A549 (cell line): ENCODE measurements around the gene TMPRSS6. TPM values are rescaled to one million over a fixed set of nuclear protein-coding genes. Genes with fewer than 3 reads are reported as not detected.
A peak's percentile ranks its signal among the peaks of the same experiment; 100 is the strongest.

ENCODE experiments used
- ATAC-seq, 2 experiments: fragments of 200-7000 bp in 1 of 2; fragments of >200 bp in 1 of 2; cut with Nextera tagmentation in 1 of 2; cut with Tn5 transposase in 1 of 2; 3 replicates each; pipeline versions ENCODE4 v1.8.0 to v1.9.1; 2018 to 2020; ENCODE audit warnings: mild to moderate bottlenecking in 1 of 2, moderate library complexity in 1 of 2
- CTCF ChIA-PET: fragments of 300-600 bp; sonication (Branson Sonifier 250); formaldehyde crosslinking; extraction: SDS; loops from one replicate; lab custom pipeline; 2021; ENCODE audit warnings: antibody characterized with exemption, inconsistent platforms; lab: Yijun Ruan, JAX
- POLR2A ChIA-PET: fragments of 350-600 bp; formaldehyde crosslinking; extraction: SDS; loops from one replicate; lab custom pipeline; 2021; ENCODE audit warnings: antibody characterized with exemption, inconsistent platforms; lab: Yijun Ruan, JAX
- DNase-seq, 2 experiments: peaks; one replicate each; pipeline versions ENCODE4 v3.0.0 to v3.0.0-alpha.2; 2011 to 2016; ENCODE audit warnings: low read depth in 1 of 2, low spot score in 1 of 2
- FAIRE-seq: peaks from 2 replicates; lab custom pipeline; 2011; peaks lifted over from hg19 to GRCh38; lab: Jason Lieb, UNC
- H3K27ac ChIP-seq, 2 experiments: fragments of >200 bp; sonication (Bioruptor Twin); formaldehyde crosslinking; 3 replicates each; pipeline ENCODE4 v1.5.1; 2016 to 2017
- H3K4me1 ChIP-seq: fragments of >200 bp; sonication (Bioruptor Twin); formaldehyde crosslinking; 3 replicates; pipeline ENCODE4 v1.6.1; 2016
- H3K4me2 ChIP-seq: fragments of >200 bp; sonication (Bioruptor Twin); formaldehyde crosslinking; 3 replicates; pipeline ENCODE4 v1.6.1; 2016
- H3K4me3 ChIP-seq: fragments of >200 bp; sonication (Bioruptor Twin); formaldehyde crosslinking; 3 replicates; pipeline ENCODE4 v1.5.1; 2016
- H3K9me3 ChIP-seq: fragments of >200 bp; sonication (Bioruptor Twin); formaldehyde crosslinking; 3 replicates; pipeline ENCODE4 v1.6.1; 2016
- BHLHE40 ChIP-seq: IDR thresholded peaks from 2 replicates; pipeline ENCODE4 v1.6.1; 2012; ENCODE audit warnings: low read depth, low read length, inconsistent platforms
- EHMT2 ChIP-seq: fragments of 200-600 bp; sonication (generic); IDR thresholded peaks from 2 replicates; pipeline ENCODE4 v1.6.1; 2016; ENCODE audit warnings: antibody characterized with exemption, low read depth, mild to moderate bottlenecking, moderate library complexity
- FOSB ChIP-seq: fragments of 250-450 bp; sonication (Bioruptor Pico); IDR thresholded peaks from 2 replicates; pipeline ENCODE4 v1.5.0; 2020; ENCODE audit warnings: mild to moderate bottlenecking, moderate library complexity
- FOSL2 ChIP-seq, 2 experiments: fragments of 450-650 bp in 1 of 2; fragments of >200 bp in 1 of 2; sonication (Bioruptor Twin) in 1 of 2; formaldehyde crosslinking; IDR thresholded peaks; 2 replicates each; pipeline versions ENCODE4 v1.5.0 to v1.6.1; 2016 to 2020; ENCODE audit warnings: mild to moderate bottlenecking in 1 of 2, moderate library complexity in 1 of 2
- FOXS1 ChIP-seq: fragments of 250-450 bp; sonication (Bioruptor Pico); IDR thresholded peaks from 2 replicates; pipeline ENCODE4 v1.5.0; 2020; ENCODE audit warnings: mild to moderate bottlenecking, moderate library complexity
- HDAC2 ChIP-seq: fragments of 200-600 bp; sonication (generic); IDR thresholded peaks from 2 replicates; pipeline ENCODE4 v1.6.1; 2016
- HEYL ChIP-seq: fragments of 250-450 bp; sonication (Bioruptor Pico); IDR thresholded peaks from 2 replicates; pipeline ENCODE4 v1.8.0; 2021; ENCODE audit warnings: mild to moderate bottlenecking, moderate library complexity
- KDM1A ChIP-seq: fragments of 200-600 bp; sonication (generic); IDR thresholded peaks from 2 replicates; pipeline ENCODE4 v1.6.1; 2016; ENCODE audit warnings: low read depth, mild to moderate bottlenecking
- MAFK ChIP-seq: fragments of 450-650 bp; IDR thresholded peaks from 2 replicates; pipeline ENCODE4 v1.6.1; 2014; ENCODE audit not compliant: partially characterized antibody
- MYC ChIP-seq: IDR thresholded peaks from 2 replicates; pipeline ENCODE4 v1.6.1; 2012; ENCODE audit warnings: mild to moderate bottlenecking, inconsistent platforms, low read length, improper control_type of control experiment, borderline replicate concordance
- NPAS2 ChIP-seq: fragments of 250-450 bp; sonication (Bioruptor Pico); IDR thresholded peaks from 2 replicates; pipeline ENCODE4 v1.8.0; 2022; ENCODE audit warnings: mild to moderate bottlenecking, moderate library complexity, borderline replicate concordance
- PBX3 ChIP-seq: IDR thresholded peaks from 2 replicates; pipeline ENCODE4 v1.6.1; 2012
- POLR2A ChIP-seq: IDR thresholded peaks from 2 replicates; pipeline ENCODE4 v1.6.1; 2012; ENCODE audit warnings: mild to moderate bottlenecking, low read length
- POLR2AphosphoS2 ChIP-seq: conservative IDR thresholded peaks from 2 replicates; pipeline ENCODE4 v1.6.1; 2012; ENCODE audit warnings: low read length, improper control_type of control experiment, inconsistent platforms
- SMC3 ChIP-seq: fragments of >200 bp; sonication (Bioruptor Twin); formaldehyde crosslinking; IDR thresholded peaks from 3 replicates; pipeline ENCODE4 v1.6.1; 2018; ENCODE audit warnings: inconsistent platforms
- SREBF2 ChIP-seq: fragments of 450-650 bp; IDR thresholded peaks from 2 replicates; pipeline ENCODE4 v1.6.1; 2014; ENCODE audit warnings: mild to moderate bottlenecking, moderate library complexity
- ZFP36 ChIP-seq: fragments of 450-650 bp; IDR thresholded peaks from 2 replicates; pipeline ENCODE4 v1.6.1; 2014; ENCODE audit warnings: borderline replicate concordance; ENCODE audit not compliant: partially characterized antibody
- ZSCAN20 ChIP-seq: fragments of 250-450 bp; sonication (Bioruptor Pico); IDR thresholded peaks from 2 replicates; pipeline ENCODE4 v1.8.0; 2022; ENCODE audit warnings: mild to moderate bottlenecking, moderate library complexity
- WGBS: methylation state at CpG from one replicate; pipeline ENCODE4 v1.1.6; 2017; ENCODE audit errors: missing lambda C conversion rate; 5-methylcytosine and 5-hydroxymethylcytosine counted together
- polyA plus RNA-seq, 4 experiments: library from polyadenylated mRNA; depleted of rRNA in 3 of 4; stranded (reverse); fragments of >200 nt; fragmentation: RNase III in 1 of 4; extraction: RNeasy Plus Mini Kit Qiagen cat#74134 plus additional on column Dnase treatment in 1 of 4; gene quantifications; 2 replicates in 3 of 4; 3 replicates in 1 of 4; pipeline ENCODE4 v1.2.3, GENCODE V29; 2011 to 2017
- TF ChIP-seq, protein P1 (sequence below): fragments of >200 bp; sonication (Bioruptor Twin); formaldehyde crosslinking; IDR thresholded peaks from 3 replicates; pipeline ENCODE4 v1.6.1; 2016

TMPRSS6 gene
- polyA plus RNA-seq, 2 of the 4 experiments (the other 2 are of a cell fraction) = not detected

GRCh38 chr22:37105990-37106389 lies 3.5 kb downstream of the TMPRSS6 start:
- WGBS = 48% methylated on average over 5 of the region's 5 CpGs
- H3K27ac ChIP-seq = no peak overlapping the region
- H3K4me1 ChIP-seq = no peaks in the 10 kb centered on the region
- FAIRE-seq (no peak), DNase-seq (no peak), ATAC-seq (no peak)
- no peak overlapping the region for H3K4me3 ChIP-seq
- ChIA-PET POLR2A (no interaction called here), CTCF (no interaction called here)
- TF ChIP-seq FOSL2 (IDR thresholded peaks at IDR 0.05) = no peak
- 0 out of 2 replicates have a peak, but pooled peaks have one; percentile 6 for TF ChIP-seq FOSL2 (CRISPR knock-in tag; IDR thresholded peaks at IDR 0.05)
- TF ChIP-seq ZFP36 = peak; percentile 47
- no peak for TF ChIP-seq HEYL
- TF ChIP-seq POLR2AphosphoS2 = no peak
- TF ChIP-seq SREBF2 = no peak
- no peak overlapping the region for H3K4me2 ChIP-seq
- H3K9me3 ChIP-seq = no peaks in the 10 kb centered on the region

GRCh38 chr22:37105154-37105553 lies 4.4 kb downstream of the TMPRSS6 start:
- TF ChIP-seq POLR2A = no peak
- no peak for TF ChIP-seq KDM1A
- TF ChIP-seq, protein P1, sequence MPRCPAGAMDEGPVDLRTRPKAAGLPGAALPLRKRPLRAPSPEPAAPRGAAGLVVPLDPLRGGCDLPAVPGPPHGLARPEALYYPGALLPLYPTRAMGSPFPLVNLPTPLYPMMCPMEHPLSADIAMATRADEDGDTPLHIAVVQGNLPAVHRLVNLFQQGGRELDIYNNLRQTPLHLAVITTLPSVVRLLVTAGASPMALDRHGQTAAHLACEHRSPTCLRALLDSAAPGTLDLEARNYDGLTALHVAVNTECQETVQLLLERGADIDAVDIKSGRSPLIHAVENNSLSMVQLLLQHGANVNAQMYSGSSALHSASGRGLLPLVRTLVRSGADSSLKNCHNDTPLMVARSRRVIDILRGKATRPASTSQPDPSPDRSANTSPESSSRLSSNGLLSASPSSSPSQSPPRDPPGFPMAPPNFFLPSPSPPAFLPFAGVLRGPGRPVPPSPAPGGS = no peak
- no peak for TF ChIP-seq BHLHE40
- TF ChIP-seq NPAS2 (CRISPR knock-in tag) = no peak
- TF ChIP-seq ZSCAN20 = no peak
- TF ChIP-seq HDAC2 = no peak
- no peak for TF ChIP-seq SMC3
- no peak for TF ChIP-seq POLR2AphosphoS2
- TF ChIP-seq HEYL = no peak
- no peak for TF ChIP-seq FOXS1
- no peak for TF ChIP-seq PBX3
- TF ChIP-seq FOSL2 (IDR thresholded peaks at IDR 0.05) = no peak
- TF ChIP-seq FOSL2 (CRISPR knock-in tag; IDR thresholded peaks at IDR 0.05) = no peak
- no peak for TF ChIP-seq EHMT2
- no peak for TF ChIP-seq MYC
- no peak for TF ChIP-seq FOSB (CRISPR knock-in tag)
- Histone ChIP-seq H3K27ac (no peak overlapping the region), H3K4me1 (no peaks in the 10 kb centered on the region), H3K9me3 (no peaks in the 10 kb centered on the region), H3K4me3 (no peak overlapping the region), H3K4me2 (no peak overlapping the region)
- ATAC-seq (peak in 1 of 2 experiments; percentile 25; a peak in 1 of 6 replicates), FAIRE-seq (no peak), DNase-seq (no peak)
- WGBS = 48% methylated on average over 4 of the region's 7 CpGs
- ChIA-PET POLR2A (no interaction called here), CTCF (interaction anchor here (1.4 kb wide), 1 partner anchor 59 kb away, joined by 4 read pairs; no protein-coding TSS in a partner anchor)

- no peak for TF ChIP-seq MAFK
- TF ChIP-seq ZFP36 = peak; percentile 15
- TF ChIP-seq KDM1A = 0 out of 2 replicates have a peak, but pooled peaks have one; percentile 27
- Histone ChIP-seq H3K4me3 (no peak overlapping the region), H3K9me3 (no peaks in the 10 kb centered on the region), H3K4me1 (no peaks in the 10 kb centered on the region), H3K4me2 (no peak overlapping the region), H3K27ac (no peak overlapping the region)
- ChIA-PET POLR2A (no interaction called here), CTCF (interaction anchor here (1.2 to 1.4 kb wide), 2 partner anchors 32 to 57 kb away, joined by 4 read pairs; no protein-coding TSS in a partner anchor)
- ATAC-seq (no peak), FAIRE-seq (no peak), DNase-seq (no peak)
- 66% methylated on average over 14 of the region's 14 CpGs for WGBS
Measured at GRCh38 chr22:37103656-37104452, 5.7 kb downstream of the TMPRSS6 start.
